HG02588 (cell line): Measurements from ENCODE around the gene CRYBG3.

Experiments
- ATAC-seq: cut with Tn5 transposase; IDR thresholded peaks from one replicate; pipeline ENCODE4 v1.9.1; 2021; ENCODE audit warnings: mild to moderate bottlenecking, moderate library complexity; ENCODE audit not compliant: unreplicated experiment

Gene CRYBG3

DNA sequence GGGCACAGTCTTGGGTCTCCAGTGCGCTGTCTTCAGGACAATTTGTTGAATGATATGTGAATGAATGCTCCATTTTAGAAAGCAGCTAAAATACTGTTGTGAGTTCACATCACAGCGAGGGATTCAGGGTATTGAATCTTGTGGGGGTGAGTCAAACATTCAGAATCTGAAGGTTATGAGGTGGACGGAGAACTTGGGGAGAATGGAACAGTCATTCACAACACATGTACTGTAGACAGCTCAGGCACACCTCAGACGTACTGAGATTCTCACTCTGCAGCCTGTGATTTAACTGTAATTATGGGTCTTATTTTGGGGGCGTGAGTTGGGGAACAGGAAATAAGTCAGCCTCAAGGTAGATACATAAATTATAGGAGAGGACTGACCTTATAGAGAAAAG is 13.9 kb downstream of the CRYBG3 start:
- ATAC-seq = no peak

GRCh38 chr3:97838393-97838792 is 16.6 kb downstream of the CRYBG3 start:
- ATAC-seq = no peak

- ATAC-seq = no peak
These were observed 18.1 kb downstream of the CRYBG3 start for GRCh38 chr3:97839944-97840343.

- no peak for ATAC-seq
These were observed 19.5 kb downstream of the CRYBG3 start for GRCh38 chr3:97841304-97841703.

DNA sequence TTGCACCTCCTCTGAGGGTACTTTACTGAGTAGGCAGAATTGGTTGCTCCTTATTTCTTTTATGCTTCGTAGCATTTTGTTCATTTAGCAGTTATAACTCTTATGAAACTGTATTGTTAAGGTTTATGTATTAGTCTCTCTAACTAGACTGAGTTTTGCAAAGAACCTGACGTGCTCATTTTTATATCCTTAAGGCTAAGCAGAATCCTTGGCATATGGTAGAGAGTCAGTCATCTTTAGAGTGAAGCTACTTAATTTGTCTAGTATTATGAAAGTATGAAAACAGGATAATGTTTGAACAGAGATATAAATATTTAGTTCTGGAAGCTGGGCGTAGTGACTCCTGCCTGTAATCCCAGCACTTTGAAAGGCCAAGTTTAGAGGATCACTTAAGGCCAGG is 20.1 kb downstream of the CRYBG3 start:
- no peak for ATAC-seq

DNA sequence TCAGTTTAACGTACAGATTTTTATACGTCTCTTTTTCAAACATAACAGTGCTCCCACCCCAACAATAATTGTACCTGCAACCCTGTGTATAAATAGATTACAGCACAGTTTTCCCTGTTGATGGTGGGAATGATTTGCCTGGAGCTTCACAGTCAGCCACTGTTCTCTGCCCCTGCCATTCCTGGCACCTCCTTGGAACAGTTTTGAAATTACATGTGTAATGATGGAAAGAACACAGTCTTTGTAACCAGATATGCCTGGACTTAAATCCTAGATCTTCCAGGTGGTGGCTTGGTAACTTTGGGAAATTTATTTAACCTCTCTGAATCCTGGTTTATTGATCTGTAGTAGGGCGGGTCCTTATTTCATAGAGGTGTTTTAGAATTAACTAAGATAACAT is 27.0 kb downstream of the CRYBG3 start:
- ATAC-seq = no peak

GRCh38 chr3:97857401-97857800 is 35.6 kb downstream of the CRYBG3 start:
- ATAC-seq = no peak

DNA sequence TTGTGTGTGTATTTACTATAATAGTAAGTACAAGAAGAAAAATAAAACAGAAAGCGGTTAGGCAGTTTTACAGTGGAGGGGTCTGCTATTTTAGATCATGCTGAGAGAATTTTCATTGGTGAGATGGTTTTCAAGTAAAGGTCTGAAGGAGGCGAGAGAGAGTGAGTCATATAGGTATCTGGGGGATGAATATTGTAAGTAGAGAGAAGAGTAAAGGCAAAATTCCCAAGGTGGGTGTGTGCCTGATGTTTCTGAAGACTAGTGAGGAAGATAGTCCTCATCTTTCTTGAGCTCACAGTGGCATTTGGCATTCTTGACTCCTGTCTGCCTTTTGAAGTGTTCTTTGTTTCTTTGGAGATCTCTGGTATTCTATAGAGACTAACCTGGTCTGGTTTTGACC is 38.6 kb downstream of the CRYBG3 start:
- ATAC-seq = no peak

GRCh38 chr3:97862582-97862981 is 40.8 kb downstream of the CRYBG3 start:
- ATAC-seq = no peak

DNA sequence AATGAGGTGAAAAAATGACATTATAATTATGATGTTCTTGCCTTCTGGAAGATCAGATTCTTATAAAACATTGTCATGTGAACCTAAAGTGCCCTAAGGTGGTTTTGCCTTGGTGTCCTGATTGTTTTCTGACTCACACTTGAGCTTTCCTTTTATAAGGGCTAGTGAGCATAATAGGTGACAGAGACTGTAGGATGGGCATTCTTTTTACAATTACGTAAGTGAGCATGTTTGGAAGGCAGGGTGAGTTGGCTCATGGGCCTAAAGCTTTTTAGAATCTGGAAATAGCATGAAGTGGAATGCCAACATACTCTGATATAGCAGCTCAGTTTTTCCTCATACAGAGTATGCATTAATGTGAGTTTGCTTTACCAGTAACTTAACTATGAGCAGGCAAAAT is 41.2 kb downstream of the CRYBG3 start:
- ATAC-seq = no peak

DNA sequence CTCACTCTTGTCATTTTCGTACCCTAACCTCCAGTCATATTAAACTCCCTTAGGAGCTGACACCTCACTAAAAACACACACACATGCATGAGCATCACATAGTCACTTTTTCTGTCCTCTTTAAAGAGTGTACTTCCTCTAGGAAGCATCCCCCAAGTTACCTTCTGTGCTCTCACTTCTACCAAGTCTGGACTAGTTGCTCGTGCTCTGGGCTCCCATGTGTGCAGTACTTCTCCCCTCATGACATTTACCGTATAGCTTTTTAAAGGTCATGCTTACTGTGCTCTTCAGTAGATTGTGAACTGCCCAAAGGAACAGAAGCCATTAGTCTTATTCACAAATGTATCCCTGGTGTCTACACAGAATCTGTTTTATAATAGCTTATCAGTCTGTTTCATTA is 42.0 kb downstream of the CRYBG3 start:
- no peak for ATAC-seq

GRCh38 chr3:97871186-97871585 is 49.4 kb downstream of the CRYBG3 start:
- ATAC-seq = no peak

DNA sequence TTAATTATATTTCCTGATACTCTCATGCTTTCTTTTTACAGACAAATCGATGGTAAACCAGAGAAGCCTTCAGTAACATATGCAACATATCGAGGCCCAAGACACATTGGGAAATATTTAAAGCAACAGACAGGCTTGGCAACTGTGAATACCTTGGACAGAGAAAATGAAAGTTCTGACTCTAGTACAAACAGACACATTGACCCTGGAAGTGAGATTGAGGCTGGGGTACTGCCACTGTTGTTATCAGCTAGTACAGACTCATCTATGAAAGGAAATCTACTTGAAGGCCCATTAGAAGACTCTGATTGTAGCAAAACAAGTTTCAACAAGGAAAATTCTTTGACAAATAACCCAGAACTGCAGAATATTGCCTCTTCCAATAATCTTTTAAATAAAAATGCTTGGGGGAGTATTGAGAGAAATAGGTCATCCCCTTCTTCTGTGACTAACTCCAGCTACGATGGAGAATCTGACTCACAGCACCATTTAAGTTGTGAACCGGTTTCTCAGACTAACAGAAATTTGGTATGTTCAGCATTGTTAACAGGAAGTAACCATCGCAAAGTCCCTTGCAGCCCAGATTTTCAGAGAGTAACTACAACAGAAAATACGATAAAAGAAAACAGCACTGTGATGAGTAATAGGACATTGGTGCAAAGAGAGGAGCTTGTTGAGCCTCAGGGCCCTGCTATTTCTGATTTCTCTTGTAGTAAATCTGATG is 50.2 kb downstream of the CRYBG3 start:
- ATAC-seq = no peak

- ATAC-seq = no peak
These were observed 50.8 kb downstream of the CRYBG3 start for GRCh38 chr3:97872525-97873042.

- no peak for ATAC-seq
These were observed 58.5 kb downstream of the CRYBG3 start for GRCh38 chr3:97880267-97880666.

DNA sequence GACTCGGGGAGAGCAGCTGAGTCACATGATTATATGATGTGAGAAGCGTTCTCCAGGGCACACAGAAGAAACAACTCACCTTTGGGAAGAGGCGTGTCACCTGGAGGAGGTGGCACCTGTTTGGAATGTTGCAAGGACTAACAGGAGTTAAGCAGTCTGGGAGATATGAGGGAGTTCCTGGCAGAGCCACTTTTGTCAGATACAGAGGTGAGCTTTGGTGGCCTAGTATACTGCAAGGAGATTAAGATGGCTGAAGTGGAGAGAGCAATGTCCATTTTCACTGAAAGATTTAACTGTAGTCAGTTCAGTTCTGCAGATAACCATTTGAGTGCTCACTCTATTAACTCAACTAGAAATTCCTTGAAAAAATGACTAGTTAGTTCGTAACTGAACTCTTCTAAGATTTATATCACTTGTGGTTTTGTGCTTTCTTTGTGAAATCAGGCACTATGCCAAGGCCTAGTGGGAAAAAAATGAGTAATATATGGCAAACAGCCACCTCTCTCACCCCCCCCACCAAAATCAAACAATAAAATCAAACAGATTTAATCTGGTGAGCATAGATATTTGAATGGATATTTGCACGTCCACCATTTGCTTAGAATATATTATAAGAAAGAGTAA is 61.3 kb downstream of the CRYBG3 start:
- ATAC-seq = no peak

GRCh38 chr3:97883736-97884135 is 61.9 kb downstream of the CRYBG3 start:
- no peak for ATAC-seq

DNA sequence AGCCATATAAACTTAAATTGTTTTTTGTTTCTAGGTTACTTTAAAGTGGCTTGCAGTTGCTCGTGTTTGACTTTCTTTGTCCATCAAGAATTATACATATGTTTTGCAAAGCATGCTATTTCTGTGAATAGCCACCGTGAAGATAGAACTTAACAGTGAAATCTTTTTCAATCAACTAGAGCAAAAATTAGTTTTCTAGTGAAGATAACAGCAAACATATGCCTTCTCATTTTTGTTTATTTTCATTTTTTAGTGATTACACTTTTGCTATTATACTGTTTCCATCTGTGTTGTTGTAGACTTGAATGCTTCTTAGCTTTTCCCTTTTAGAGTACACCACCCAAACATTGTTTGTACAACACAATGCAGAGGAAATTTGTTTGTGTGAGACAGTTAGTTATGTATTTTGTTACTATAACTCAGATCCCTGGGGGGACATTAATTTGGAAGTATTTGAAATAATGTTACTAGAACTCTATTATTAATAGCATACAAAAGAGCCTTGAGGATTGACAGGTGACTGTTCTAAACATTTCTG is 62.8 kb downstream of the CRYBG3 start:
- ATAC-seq = no peak

GRCh38 chr3:97885931-97886824 is 64.4 kb downstream of the CRYBG3 start:
- no peak for ATAC-seq

GRCh38 chr3:97889814-97890213 is 68.0 kb downstream of the CRYBG3 start:
- ATAC-seq = no peak

GRCh38 chr3:97892852-97893251 is 71.0 kb downstream of the CRYBG3 start:
- ATAC-seq = no peak
